Esophagus muscularis mucosa (tissue), 4 donors: ENCODE data around the gene FBLIM1.

Experiments
- CTCF ChIP-seq, 3 experiments: fragments of 200-600 bp in 2 of 3; fragments of 450-650 bp in 1 of 3; sonication (generic) in 2 of 3; IDR thresholded peaks; one replicate each; pipeline ENCODE4 v1.5.1; 2017 to 2019; ENCODE audit warnings: antibody characterized with exemption in 3 of 3, mild to moderate bottlenecking in 2 of 3, moderate library complexity in 1 of 3
- EP300 ChIP-seq: sonication (generic); formaldehyde crosslinking; IDR thresholded peaks from one replicate; pipeline ENCODE4 v1.6.1; 2017; ENCODE audit warnings: antibody characterized with exemption
- POLR2A ChIP-seq: fragments of 450-650 bp; IDR thresholded peaks from one replicate; pipeline ENCODE4 v1.6.1; 2017; ENCODE audit warnings: antibody characterized with exemption, moderate library complexity, mild to moderate bottlenecking, low read depth
- POLR2AphosphoS5 ChIP-seq, 2 donors: sonication (generic); formaldehyde crosslinking; IDR thresholded peaks; one replicate each; pipeline ENCODE4 v1.6.1; 2017; ENCODE audit warnings: antibody characterized with exemption in 2 of 2

GRCh38 chr1:15753776-15754175, 4.8 kb upstream of the FBLIM1 start:
- TF ChIP-seq CTCF (IDR thresholded peaks at IDR 0.05) (no peak), POLR2AphosphoS5 (IDR thresholded peaks at IDR 0.05) (no peak), POLR2A (no peak), EP300 (no peak)
